ENCODE data around the gene ECT2L. TPM values are rescaled to one million over a fixed set of nuclear protein-coding genes. Genes with fewer than 3 reads are reported as not detected.
A peak's percentile ranks its signal among the peaks of the same experiment; 100 is the strongest.

The ECT2L gene
- total and polyA plus RNA-seq, 8 donors = 0.08 to 0.18 TPM; not detected in 6

GRCh38 chr6:138815797-138816528, 20.1 kb downstream of the ECT2L start:
- intact Hi-C loops (cut with DNase I; ENCODE audit: low total_unique reads) = loop anchor here (5.0 to 10.0 kb wide), 2 partner anchors 171 to 549 kb away; partner anchors contain the start of gene REPS1
- peaks cover 0 to 9% (median 2%) of the 10 kb centered on the region in 4 donors for H3K4me1 ChIP-seq
- peak in 1 of 2 donors; percentile 81 for DNase-seq
- TF ChIP-seq EP300 (IDR thresholded peaks at IDR 0.05) = no peak
- TF ChIP-seq CTCF (IDR thresholded peaks at IDR 0.05) = peak in 5 of 7 experiments; percentile 52 to 84 (median 62)
- H3K9me3 ChIP-seq = no peaks in the 10 kb centered on the region
- no peak overlapping the region for H3K4me3 ChIP-seq
- H3K27me3 ChIP-seq = no peaks in the 10 kb centered on the region
- H3K36me3 ChIP-seq = no peaks in the 10 kb centered on the region
- WGBS, 5 donors = 31 to 42% (median 37%) methylated on average over 4 of the region's 4 CpGs
- peak overlapping the region in 1 of 5 donors; percentile 24 for H3K27ac ChIP-seq

DNA sequence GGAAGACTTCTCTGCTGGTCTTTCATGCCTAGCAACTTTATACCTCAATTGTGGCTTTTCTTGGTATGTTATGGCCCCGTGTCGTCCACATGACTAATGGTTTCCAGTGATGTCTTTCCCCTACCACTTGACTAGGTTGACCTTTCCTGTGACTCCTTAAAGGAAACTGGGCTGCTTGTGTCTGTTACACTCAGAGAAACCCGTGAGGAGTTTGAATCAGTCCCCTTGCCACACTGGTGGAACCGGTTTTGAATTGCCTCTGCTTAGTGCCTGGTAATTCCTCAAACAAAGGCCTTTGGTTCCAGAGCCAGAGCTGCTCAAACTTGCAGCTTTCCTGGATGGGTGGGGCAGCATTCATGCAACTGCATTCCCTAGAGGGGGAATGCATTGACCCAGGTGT, 21.9 kb downstream of the ECT2L start:
- H3K4me1 ChIP-seq = peaks cover 0 to 9% (median 2%) of the 10 kb centered on the region in 4 donors
- H3K9me3 ChIP-seq = no peaks in the 10 kb centered on the region
- intact Hi-C loops (cut with DNase I; ENCODE audit: low total_unique reads) = loop anchor here (5.0 to 10.0 kb wide), 2 partner anchors 170 to 547 kb away; partner anchors contain the start of gene REPS1
- H3K36me3 ChIP-seq = no peaks in the 10 kb centered on the region
- H3K27me3 ChIP-seq = no peaks in the 10 kb centered on the region
- H3K27ac ChIP-seq = peak overlapping the region; percentile 55 to 74 (median 60)
- WGBS, 5 donors = 16 to 47% (median 28%) methylated on average over 4 of the region's 4 CpGs
- H3K4me3 ChIP-seq = no peak overlapping the region
- peak; percentile 90 to 96 for DNase-seq
- no peak for TF ChIP-seq CTCF (IDR thresholded peaks at IDR 0.05)
- TF ChIP-seq POLR2A (IDR thresholded peaks at IDR 0.05) = no peak
- TF ChIP-seq EP300 (IDR thresholded peaks at IDR 0.05) = no peak
- peak in 2 of 3 donors; percentile 65 to 84 for TF ChIP-seq POLR2AphosphoS5 (IDR thresholded peaks at IDR 0.05)

DNA sequence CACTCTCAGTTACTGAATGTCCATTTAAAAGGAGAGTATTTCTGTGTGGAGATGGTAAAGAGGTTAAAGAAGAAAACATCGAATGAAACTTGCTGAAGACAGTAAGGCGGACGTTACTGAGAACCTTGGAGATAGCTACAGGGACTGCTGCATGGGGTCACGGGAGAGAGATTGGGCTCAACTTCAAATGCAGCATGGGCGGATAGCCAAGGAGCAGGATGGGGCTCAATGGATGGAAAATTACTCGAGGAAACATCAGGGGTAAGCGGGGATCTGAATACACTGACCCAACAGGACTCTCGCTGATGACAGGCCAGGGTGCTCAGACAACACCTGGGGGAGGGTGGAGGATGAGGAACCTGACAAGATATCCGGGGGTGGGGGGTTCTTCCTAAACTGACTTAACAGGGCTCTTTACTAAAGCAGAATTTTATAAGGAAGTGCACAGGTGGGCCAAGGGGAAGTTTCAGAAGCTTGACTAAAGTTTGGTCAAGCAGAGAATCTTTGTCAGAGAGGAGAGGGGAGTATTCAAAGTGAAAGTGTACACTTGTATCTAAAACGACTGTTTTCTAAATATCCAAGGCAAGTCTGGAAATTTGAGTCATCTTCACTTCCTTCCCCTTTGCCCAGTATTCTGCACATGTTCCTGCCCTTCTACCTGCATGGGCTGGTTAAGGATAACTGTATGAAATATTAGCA, 22.8 kb downstream of the ECT2L start:
- intact Hi-C loops (cut with DNase I; ENCODE audit: low total_unique reads) = loop anchor here (5.0 to 10.0 kb wide), 2 partner anchors 169 to 546 kb away; partner anchors contain the start of gene REPS1
- no peaks in the 10 kb centered on the region for H3K27me3 ChIP-seq
- TF ChIP-seq POLR2A (IDR thresholded peaks at IDR 0.05) = no peak
- TF ChIP-seq CTCF (IDR thresholded peaks at IDR 0.05) = no peak
- no peak for TF ChIP-seq POLR2AphosphoS5 (IDR thresholded peaks at IDR 0.05)
- H3K36me3 ChIP-seq = no peaks in the 10 kb centered on the region
- H3K4me1 ChIP-seq = peaks cover 0 to 9% (median 2%) of the 10 kb centered on the region in 4 donors
- no peak overlapping the region for H3K4me3 ChIP-seq
- H3K27ac ChIP-seq = peak overlapping the region in 4 of 5 donors; percentile 2 to 74 (median 64)
- H3K9me3 ChIP-seq = no peaks in the 10 kb centered on the region
- DNase-seq = no peak
- WGBS, 5 donors = 61 to 70% (median 65%) methylated on average over 10 of the region's 10 CpGs

DNA sequence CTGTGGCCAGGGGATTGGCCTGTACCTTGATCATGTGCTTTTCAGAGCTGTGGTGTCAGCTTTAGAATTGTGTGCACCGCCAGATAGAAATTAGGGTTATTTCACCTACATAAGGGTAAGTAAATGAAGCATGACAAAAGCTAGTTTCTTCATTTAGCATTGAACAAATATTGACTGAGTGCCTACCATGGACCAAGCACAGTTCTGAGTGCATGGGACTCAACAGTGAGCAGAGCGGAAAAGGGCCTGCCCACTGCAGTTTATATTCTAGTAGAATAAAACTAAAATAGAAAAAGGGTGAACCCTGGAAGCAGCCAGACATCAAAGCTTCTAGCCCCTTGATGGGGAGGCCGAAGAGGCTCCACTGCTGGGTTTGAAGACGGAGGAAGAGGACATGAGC, 25.6 kb downstream of the ECT2L start:
- Histone ChIP-seq H3K27ac (no peak overlapping the region), H3K4me1 (peaks cover 0 to 9% (median 2%) of the 10 kb centered on the region in 4 donors), H3K4me3 (no peak overlapping the region), H3K36me3 (no peaks in the 10 kb centered on the region), H3K27me3 (no peaks in the 10 kb centered on the region), H3K9me3 (no peaks in the 10 kb centered on the region)
- TF ChIP-seq POLR2AphosphoS5 (IDR thresholded peaks at IDR 0.05) (no peak), CTCF (IDR thresholded peaks at IDR 0.05) (no peak), POLR2A (IDR thresholded peaks at IDR 0.05) (no peak), EP300 (IDR thresholded peaks at IDR 0.05) (no peak)
- no peak for DNase-seq
- intact Hi-C loops (cut with DNase I; ENCODE audit: low total_unique reads) = no loop called here
- 87 to 95% (median 93%) methylated on average over 4 of the region's 4 CpGs for WGBS, 5 donors
